ENCODE data around the gene TMEM225B. TPM values are rescaled to one million over a fixed set of nuclear protein-coding genes. Genes with fewer than 3 reads are reported as not detected.
"Not testable (repeated sequence)": the region's sequence is repeated elsewhere in the genome, so short reads cannot be mapped to it uniquely, and the experiment has no call there.

TMEM225B gene
- total RNA-seq (under 1 TPM; 0.17 to 0.28 TPM), polyA plus RNA-seq (under 1 TPM in 1 of 2 donors, not detected in 1; 0.10 TPM)

GRCh38 chr7:99597762-99598501 lies at the start of gene TMEM225B:
TSS of gene TMEM225B (plus strand) at chr7:99598267. CDS start at chr7:99604389, 6,122 bp downstream.
- no peaks in the 10 kb centered on the region for H3K4me1 ChIP-seq (ENCODE audit: control insufficient read depth in 4 of 4, insufficient read depth in 4 of 4, low read length in 3 of 4)
- H3K27me3 ChIP-seq (ENCODE audit: control insufficient read depth in 4 of 4, insufficient read depth in 4 of 4, low read length in 3 of 4), result no peaks in the 10 kb centered on the region
- 68% methylated on average over 34 of the region's 34 CpGs for WGBS
- TF ChIP-seq JUND (IDR thresholded peaks at IDR 0.05) (no peak), EGR1 (IDR thresholded peaks at IDR 0.05; ENCODE audit: low read depth in 2 of 2) (no peak), NR2F2 (IDR thresholded peaks at IDR 0.05) (no peak)
- no peaks in the 10 kb centered on the region for H3K9me3 ChIP-seq (ENCODE audit: control insufficient read depth in 4 of 4, low read length in 3 of 4)
- no peaks in the 10 kb centered on the region for H3K36me3 ChIP-seq (ENCODE audit: control insufficient read depth in 4 of 4, insufficient read depth in 3 of 4, low read depth in 1 of 4, low read length in 3 of 4)
- H3K27ac ChIP-seq (ENCODE audit: low read depth in 1 of 2, low read length in 2 of 2), result no peak within 1 kb of the TSS
- H3K4me3 ChIP-seq (ENCODE audit: low read depth in 1 of 3, low read length in 3 of 3), result no peak within 1 kb of the TSS
- DNase-seq (ENCODE audit: low spot score), result no peak
- no peak within 1 kb of the TSS for H3K9ac ChIP-seq (ENCODE audit: low read depth in 1 of 2, low read length in 2 of 2)

- H3K27me3 ChIP-seq (ENCODE audit: control insufficient read depth in 4 of 4, insufficient read depth in 4 of 4, low read length in 3 of 4); H3K4me3 ChIP-seq (ENCODE audit: low read depth in 1 of 3, low read length in 3 of 3); H3K27ac ChIP-seq (ENCODE audit: low read depth in 1 of 2, low read length in 2 of 2); DNase-seq (ENCODE audit: low spot score); H3K9ac ChIP-seq (ENCODE audit: low read depth in 1 of 2, low read length in 2 of 2); H3K9me3 ChIP-seq (ENCODE audit: control insufficient read depth in 4 of 4, low read length in 3 of 4): not testable (repeated sequence)
- H3K36me3 ChIP-seq (ENCODE audit: control insufficient read depth in 4 of 4, insufficient read depth in 3 of 4, low read depth in 1 of 4, low read length in 3 of 4), result peaks cover 0 to 17% (median 14%) of the 10 kb centered on the region in 4 donors
- WGBS, result 100% methylated on average over 1 of the region's 2 CpGs
- H3K4me1 ChIP-seq (ENCODE audit: control insufficient read depth in 4 of 4, insufficient read depth in 4 of 4, low read length in 3 of 4), result peaks cover 0 to 16% (median 12%) of the 10 kb centered on the region in 4 donors
Measured at GRCh38 chr7:99549545-99549944, 48.5 kb upstream of the TMEM225B start.

GRCh38 chr7:99551334-99551733 lies 46.7 kb upstream of the TMEM225B start:
- WGBS, result 11% methylated on average over 15 of the region's 15 CpGs
- Histone ChIP-seq H3K36me3 (ENCODE audit: control insufficient read depth in 4 of 4, insufficient read depth in 3 of 4, low read depth in 1 of 4, low read length in 3 of 4) (peaks cover 0 to 20% (median 18%) of the 10 kb centered on the region in 4 donors), H3K4me1 (ENCODE audit: control insufficient read depth in 4 of 4, insufficient read depth in 4 of 4, low read length in 3 of 4) (peaks cover 0 to 16% (median 12%) of the 10 kb centered on the region in 4 donors), H3K4me3 (ENCODE audit: low read depth in 1 of 3, low read length in 3 of 3) (peak overlapping the region; percentile 85 to 98 (median 85)), H3K27ac (ENCODE audit: low read depth in 1 of 2, low read length in 2 of 2) (peak overlapping the region; percentile 23 to 66), H3K9ac (ENCODE audit: low read depth in 1 of 2, low read length in 2 of 2) (peak overlapping the region; percentile 63 to 88), H3K27me3 (ENCODE audit: control insufficient read depth in 4 of 4, insufficient read depth in 4 of 4, low read length in 3 of 4) (no peaks in the 10 kb centered on the region), H3K9me3 (ENCODE audit: control insufficient read depth in 4 of 4, low read length in 3 of 4) (peaks cover 0 to 8% (median 4%) of the 10 kb centered on the region in 4 donors)
- no peak for TF ChIP-seq HNF4A (conservative IDR thresholded peaks at IDR 0.05)
- no peak for TF ChIP-seq ZBTB33 (IDR thresholded peaks at IDR 0.05)
- no peak for TF ChIP-seq EGR1 (IDR thresholded peaks at IDR 0.05; ENCODE audit: low read depth in 2 of 2)
- no peak for TF ChIP-seq YY1 (IDR thresholded peaks at IDR 0.05)
- TF ChIP-seq JUND (IDR thresholded peaks at IDR 0.05), result no peak
- no peak for TF ChIP-seq SP1 (IDR thresholded peaks at IDR 0.05)
- no peak for TF ChIP-seq NR2F2 (IDR thresholded peaks at IDR 0.05)
- no peak for TF ChIP-seq CTCF (IDR thresholded peaks at IDR 0.05; ENCODE audit: low read depth, low read length, missing input control)
- no peak for TF ChIP-seq GABPA (IDR thresholded peaks at IDR 0.05 in 1 of 2, conservative IDR thresholded peaks at IDR 0.05 in 1 of 2)
- TF ChIP-seq RXRA (IDR thresholded peaks at IDR 0.05), result no peak
- DNase-seq (ENCODE audit: low spot score), result no peak
